ENCODE data around the gene FRAT2.
A peak's percentile ranks its signal among the peaks of the same experiment; 100 is the strongest.
"Not testable (repeated sequence)": the region's sequence is repeated elsewhere in the genome, so short reads cannot be mapped to it uniquely, and the experiment has no call there.

The FRAT2 gene

GRCh38 chr10:97356318-97356914, 21.9 kb upstream of the FRAT2 start:
- no peak overlapping the region for H3K4me3 ChIP-seq (ENCODE audit: low read depth, low read length)
- no peak overlapping the region for H3K27ac ChIP-seq
- TF ChIP-seq CTCF (IDR thresholded peaks at IDR 0.05; ENCODE audit: low read depth, low read length), result no peak
- H3K9me3 ChIP-seq (ENCODE audit: severe bottlenecking), result no peaks in the 10 kb centered on the region
- DNase-seq, result no peak
- H3K36me3 ChIP-seq, result peaks cover 9% of the 10 kb centered on the region
- H3K27me3 ChIP-seq (ENCODE audit: insufficient read depth, low read depth, severe bottlenecking), result no peaks in the 10 kb centered on the region

DNA sequence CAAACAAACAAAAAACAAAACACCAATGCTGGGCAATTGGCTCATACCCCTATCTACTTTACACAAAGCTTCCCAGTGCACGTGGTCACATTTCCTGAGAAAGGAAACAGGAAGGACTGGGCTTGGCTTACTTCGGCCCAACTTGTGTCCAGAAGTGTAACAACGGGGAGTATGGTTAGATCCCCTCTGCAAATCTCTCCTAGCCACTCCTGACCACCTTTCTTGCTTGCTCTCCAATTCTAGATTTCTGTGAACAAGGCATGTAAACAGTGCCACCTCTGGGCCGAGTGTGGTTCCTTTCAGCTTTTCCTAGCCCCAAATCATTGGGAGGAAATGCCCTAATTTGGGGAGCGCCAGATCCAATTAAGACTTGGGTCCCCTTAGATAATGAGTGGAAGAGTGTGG, 21.0 kb upstream of the FRAT2 start:
- no peak overlapping the region for H3K4me3 ChIP-seq (ENCODE audit: low read depth, low read length)
- peak; percentile 60 for TF ChIP-seq CTCF (IDR thresholded peaks at IDR 0.05; ENCODE audit: low read depth, low read length)
- H3K27me3 ChIP-seq (ENCODE audit: insufficient read depth, low read depth, severe bottlenecking), result no peaks in the 10 kb centered on the region
- no peaks in the 10 kb centered on the region for H3K9me3 ChIP-seq (ENCODE audit: severe bottlenecking)
- peaks cover 9% of the 10 kb centered on the region for H3K36me3 ChIP-seq
- H3K27ac ChIP-seq, result no peak overlapping the region
- no peak for DNase-seq

- DNase-seq, result no peak
- H3K4me3 ChIP-seq (ENCODE audit: low read depth, low read length), result no peak overlapping the region
- no peaks in the 10 kb centered on the region for H3K27me3 ChIP-seq (ENCODE audit: insufficient read depth, low read depth, severe bottlenecking)
- H3K36me3 ChIP-seq, result peaks cover 9% of the 10 kb centered on the region
- TF ChIP-seq CTCF (IDR thresholded peaks at IDR 0.05; ENCODE audit: low read depth, low read length), result no peak
- H3K9me3 ChIP-seq (ENCODE audit: severe bottlenecking), result no peaks in the 10 kb centered on the region
- H3K27ac ChIP-seq, result no peak overlapping the region
These were observed 19.4 kb upstream of the FRAT2 start for GRCh38 chr10:97353945-97354344.

GRCh38 chr10:97349752-97350513, 15.4 kb upstream of the FRAT2 start:
- Histone ChIP-seq H3K27ac (no peak overlapping the region), H3K4me3 (ENCODE audit: low read depth, low read length) (no peak overlapping the region), H3K36me3 (no peaks in the 10 kb centered on the region), H3K27me3 (ENCODE audit: insufficient read depth, low read depth, severe bottlenecking) (no peaks in the 10 kb centered on the region), H3K9me3 (ENCODE audit: severe bottlenecking) (no peaks in the 10 kb centered on the region)
- no peak for DNase-seq
- TF ChIP-seq CTCF (IDR thresholded peaks at IDR 0.05; ENCODE audit: low read depth, low read length), result no peak

GRCh38 chr10:97347317-97347716, 12.8 kb upstream of the FRAT2 start:
- Histone ChIP-seq H3K27me3 (ENCODE audit: insufficient read depth, low read depth, severe bottlenecking) (no peaks in the 10 kb centered on the region), H3K36me3 (no peaks in the 10 kb centered on the region), H3K27ac (no peak overlapping the region), H3K4me3 (ENCODE audit: low read depth, low read length) (no peak overlapping the region), H3K9me3 (ENCODE audit: severe bottlenecking) (no peaks in the 10 kb centered on the region)
- no peak for TF ChIP-seq CTCF (IDR thresholded peaks at IDR 0.05; ENCODE audit: low read depth, low read length)
- no peak for DNase-seq

DNA sequence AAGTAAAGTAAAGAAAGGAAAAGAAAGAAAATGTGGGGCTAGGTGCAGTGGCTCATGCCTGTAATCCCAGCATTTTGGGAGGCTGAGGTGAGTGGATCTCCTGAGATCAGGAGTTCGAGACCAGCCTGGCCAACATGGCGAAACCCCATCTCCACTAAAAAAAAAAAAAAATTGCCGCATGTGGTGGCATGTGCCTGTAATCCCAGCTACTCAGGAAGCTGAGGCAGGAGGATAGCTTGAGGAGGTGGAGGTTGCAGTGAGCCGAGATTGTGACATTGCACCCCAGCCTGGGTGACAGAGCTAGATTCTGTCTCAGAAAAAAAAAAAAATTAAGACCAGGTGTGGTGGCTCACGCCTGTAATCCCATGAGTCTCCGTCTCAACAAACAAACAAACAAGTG, 9.1 kb upstream of the FRAT2 start:
- H3K27me3 ChIP-seq (ENCODE audit: insufficient read depth, low read depth, severe bottlenecking); H3K9me3 ChIP-seq (ENCODE audit: severe bottlenecking); H3K4me3 ChIP-seq (ENCODE audit: low read depth, low read length); DNase-seq; H3K27ac ChIP-seq; H3K36me3 ChIP-seq: not testable (repeated sequence)

Measured in WERI-Rb-1 (cell line).